HG02798 (cell line): ENCODE results near the gene TICAM2.
"Not testable (repeated sequence)": the region's sequence is repeated elsewhere in the genome, so short reads cannot be mapped to it uniquely, and the experiment has no call there.

Experiments
- ATAC-seq: cut with Tn5 transposase; IDR thresholded peaks from one replicate; pipeline ENCODE4 v1.9.1; 2021; ENCODE audit warnings: mild to moderate bottlenecking; ENCODE audit not compliant: unreplicated experiment, poor library complexity

The TICAM2 gene, protein sequence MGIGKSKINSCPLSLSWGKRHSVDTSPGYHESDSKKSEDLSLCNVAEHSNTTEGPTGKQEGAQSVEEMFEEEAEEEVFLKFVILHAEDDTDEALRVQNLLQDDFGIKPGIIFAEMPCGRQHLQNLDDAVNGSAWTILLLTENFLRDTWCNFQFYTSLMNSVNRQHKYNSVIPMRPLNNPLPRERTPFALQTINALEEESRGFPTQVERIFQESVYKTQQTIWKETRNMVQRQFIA

DNA sequence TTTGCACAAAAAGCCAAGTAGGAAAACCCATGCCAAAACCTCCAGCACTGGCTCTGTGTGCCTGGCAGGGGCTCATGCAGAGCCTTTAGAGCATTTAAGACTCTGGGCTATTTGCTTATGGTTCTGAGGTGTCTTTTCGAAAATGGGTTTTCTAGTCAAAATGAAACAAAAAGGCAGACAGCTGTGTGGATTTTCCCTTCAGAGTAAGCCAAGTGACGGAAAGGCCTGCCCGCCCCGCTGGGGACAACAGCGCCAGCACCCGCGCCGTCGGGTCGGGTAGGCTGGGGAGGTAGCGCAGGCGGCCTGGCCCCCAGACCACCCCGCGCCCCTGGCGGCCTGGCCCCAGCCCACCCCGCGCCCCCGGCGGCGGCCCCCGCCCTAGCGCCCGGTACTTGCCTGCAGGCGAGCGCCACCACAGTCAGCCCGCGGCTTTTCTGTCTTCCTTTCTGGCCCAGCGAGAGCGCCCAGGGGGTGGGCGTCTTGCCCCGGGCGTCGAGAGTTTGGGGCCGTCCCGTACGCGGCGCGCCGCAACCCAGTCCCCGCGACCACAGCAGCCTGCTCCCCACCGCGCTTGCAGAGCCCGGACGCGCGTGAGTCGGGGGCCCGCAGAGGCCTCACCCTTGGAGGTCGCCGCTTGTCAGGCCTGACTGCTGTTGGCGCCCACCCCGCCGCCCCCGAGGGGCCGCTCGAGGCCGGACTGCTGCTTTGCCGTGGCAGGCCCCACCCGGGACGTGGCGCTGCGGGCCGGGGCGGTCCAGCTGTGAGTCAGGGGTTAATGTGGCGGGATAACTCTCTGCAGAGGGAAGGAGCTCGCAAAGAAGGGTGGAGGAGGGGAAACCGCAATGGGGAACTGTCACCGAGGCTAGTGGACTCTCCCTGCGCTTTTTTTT, at the start of gene TICAM2:
TSS of gene TICAM2 (minus strand) at position 779 of the 890 bp plus-strand sequence. CDS start 21,223 bp downstream, outside the sequence.
- ATAC-seq: peak; percentile 81

DNA sequence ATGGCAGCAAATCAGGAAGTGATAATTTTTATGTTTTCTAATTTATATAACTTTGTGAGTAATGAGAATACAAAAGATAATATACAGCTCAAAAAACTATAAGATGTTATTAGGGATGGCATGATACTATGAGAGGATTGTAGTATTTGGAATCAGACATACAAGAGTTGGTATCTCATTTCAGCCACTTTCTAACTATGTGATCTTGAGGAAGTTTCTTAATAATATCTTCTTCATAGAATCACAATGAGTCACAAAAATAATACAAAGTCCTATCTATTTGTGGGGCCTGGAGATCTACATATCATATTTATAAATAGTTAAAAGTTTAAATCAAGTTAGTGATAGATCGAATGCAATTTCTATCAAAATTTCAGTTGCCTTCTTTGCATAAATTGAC, 47.3 kb upstream of the TICAM2 start:
- no peak for ATAC-seq

DNA sequence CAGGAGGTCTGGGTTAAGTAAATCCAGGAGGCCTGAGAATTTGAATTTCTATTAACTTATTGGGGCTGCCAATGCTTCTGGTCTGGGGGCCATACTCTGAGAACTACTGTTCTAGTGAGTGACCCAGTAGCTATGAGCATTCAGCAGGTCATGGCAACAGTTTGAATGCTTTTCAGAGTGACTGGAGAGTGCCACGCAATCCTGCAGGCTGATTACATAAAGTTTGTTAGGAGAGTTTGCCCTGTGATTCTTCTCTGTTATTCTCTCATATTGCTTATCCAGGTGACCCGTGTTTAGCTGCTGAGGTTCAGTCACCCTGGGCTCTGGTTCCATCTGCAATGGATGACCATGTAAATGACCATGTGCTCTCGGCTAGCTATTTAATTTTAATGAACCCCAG, 45.8 kb upstream of the TICAM2 start:
- ATAC-seq: no peak

DNA sequence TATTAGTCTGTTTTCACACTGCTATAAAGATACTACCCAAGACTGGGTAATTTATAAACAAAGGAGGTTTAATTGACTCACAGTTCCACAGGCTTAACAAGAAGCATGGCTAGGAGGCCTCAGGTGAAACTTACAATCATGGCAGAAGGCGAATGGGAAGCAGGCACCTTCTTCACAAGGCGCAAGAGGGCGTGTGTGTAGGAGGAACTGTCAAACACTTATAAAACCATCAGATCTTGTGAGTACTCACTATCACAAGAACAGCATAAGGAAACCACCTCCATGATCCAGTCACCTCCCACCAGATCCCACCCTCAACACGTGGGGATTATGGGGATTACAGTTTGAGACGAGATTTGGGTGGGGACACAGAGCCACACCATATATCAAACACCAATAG, 43.1 kb upstream of the TICAM2 start:
- not testable (repeated sequence) for ATAC-seq

DNA sequence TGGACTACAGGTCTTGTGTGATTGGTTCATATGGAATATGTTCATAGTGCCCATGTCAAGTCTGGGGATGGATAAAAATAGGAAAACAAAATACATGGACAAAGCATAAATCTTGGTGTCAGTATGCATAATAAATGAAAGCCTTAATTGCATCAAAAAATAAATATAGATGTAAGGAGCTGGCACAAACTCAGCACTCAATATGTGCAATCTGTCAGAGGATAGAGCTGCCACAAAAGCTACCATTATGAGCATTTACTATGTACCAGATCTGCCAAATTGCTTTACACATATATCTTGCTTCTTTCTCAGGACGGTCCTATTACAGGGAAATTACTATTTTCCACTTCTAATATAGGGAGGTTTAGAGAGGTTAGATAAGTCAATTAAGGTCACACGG, 41.8 kb upstream of the TICAM2 start:
- ATAC-seq: no peak

DNA sequence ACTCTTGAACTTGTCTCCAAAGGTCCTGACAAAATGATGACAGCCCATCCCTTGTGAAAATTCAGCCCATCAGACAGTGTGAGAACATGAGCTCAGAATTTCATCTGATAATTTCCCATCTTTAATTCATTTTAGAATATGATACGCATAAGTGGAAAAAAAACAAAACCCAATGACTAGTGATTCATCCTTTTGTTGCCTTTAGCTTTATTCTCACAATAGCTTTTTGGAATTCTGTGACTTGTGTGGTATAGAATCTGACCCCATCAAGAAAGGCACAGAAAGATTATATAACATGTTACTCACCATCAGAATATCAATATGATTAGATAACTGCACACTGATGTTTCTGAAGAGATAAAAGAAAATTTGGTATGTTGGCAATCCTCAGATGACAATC, 39.7 kb upstream of the TICAM2 start:
- no peak for ATAC-seq

DNA sequence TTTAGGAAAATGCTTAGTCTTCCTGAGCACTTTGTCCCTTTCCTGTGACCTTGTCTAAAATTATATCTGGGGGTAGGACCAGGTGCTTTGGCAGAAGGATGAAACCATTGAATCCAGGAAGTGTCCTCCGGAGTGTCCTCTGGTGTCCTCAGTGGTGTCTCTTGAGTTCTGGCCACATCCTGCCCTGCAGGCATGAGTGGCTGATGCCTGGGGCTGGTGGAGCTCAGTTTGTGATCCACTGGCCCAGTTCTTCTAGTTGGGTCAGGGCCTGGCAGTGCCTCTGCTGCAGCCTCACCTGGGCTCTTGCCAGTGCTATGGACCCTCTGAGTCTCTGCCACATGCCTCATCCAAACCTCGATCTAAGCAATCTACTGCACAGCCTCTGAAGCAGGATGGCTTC, 38.0 kb upstream of the TICAM2 start:
- no peak for ATAC-seq

DNA sequence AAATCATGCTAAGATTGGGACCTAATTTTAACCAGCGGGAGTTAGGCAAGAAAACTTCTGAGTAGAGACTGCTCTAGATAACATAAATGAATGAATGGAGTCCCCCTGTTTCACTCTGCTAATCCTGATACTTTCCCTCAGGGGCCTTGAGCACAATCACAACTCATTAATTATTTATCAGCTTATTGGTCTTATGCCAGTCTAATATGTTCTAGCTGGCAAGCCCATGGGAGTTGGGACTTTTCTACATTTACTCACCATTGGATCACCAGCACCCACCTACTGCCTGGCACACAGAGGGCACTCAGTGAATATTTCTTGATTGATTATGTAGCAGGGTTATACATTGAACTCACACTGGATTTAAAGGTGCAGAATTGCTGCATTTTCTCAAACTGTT, 37.1 kb upstream of the TICAM2 start:
- no peak for ATAC-seq

DNA sequence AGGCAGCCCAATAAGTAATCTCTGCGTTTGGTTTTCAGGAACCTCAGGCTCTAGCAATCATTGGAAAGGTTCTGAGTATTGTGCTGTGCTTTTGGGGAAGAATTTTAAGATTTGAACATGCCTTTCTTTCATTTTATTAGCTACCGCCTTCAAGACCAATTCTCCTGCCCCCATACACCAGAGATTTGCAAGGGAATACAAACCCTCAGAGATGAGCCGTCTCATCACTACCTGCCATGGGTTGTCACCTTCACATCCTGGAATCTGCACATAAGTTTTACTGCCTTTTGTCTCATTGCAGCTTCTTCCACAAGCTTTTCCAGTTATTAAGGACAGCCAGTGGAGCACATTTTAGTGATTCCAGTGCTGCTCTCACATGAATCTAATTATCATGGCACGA, 35.2 kb upstream of the TICAM2 start:
- ATAC-seq: no peak

DNA sequence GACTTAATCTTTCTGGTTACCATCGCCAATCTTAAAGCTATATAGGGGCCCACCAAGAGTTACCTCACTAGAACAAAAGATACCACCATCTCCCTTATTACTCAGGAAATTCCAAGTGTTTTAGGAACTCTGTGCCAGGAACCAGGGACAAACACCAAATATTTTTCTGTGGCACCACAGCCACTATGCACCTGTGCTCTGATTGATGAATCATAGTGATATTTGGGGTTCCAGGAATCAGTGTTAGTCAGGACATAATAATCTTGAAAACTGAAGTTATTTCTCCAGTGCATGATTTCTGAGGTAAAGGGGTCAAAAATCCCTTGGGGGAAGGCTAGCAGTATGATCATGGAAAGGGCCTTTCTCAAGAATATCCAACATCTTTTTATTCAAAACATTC, 33.7 kb upstream of the TICAM2 start:
- no peak for ATAC-seq

DNA sequence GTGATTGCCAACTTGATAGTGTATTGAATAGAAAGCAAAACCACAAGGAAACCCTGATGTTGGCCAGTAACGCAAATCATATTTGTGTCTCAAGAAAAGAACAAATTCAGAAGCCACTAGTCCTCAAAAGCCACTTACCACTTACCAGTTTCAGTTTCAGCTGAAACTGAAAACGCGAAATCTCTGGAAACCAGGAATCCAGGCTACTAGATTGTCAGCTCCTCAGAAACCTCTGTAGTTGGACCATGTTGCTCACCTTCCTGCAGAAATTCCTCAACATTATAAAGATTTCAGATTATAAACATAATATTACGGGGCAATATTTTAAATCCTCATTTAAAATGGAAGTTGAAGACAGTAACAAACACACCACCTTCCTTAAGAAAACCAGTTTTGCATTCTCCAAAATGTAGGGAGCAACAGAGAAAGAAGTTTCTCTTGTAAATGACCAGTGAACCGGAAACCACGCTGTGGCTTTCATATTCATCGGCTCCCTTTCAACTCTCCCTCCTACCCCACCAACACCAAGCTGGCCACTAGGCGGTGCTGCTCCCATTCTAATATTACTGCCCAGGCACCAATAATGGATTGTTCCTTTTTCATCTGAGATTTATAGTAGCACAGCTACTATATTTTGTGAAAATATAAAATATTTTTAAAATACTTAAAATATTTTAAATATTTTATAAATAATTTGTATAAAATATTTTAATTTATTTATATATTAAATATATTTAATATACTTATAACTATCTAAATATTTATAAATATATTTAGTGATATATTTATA, 32.3 kb upstream of the TICAM2 start:
- peak; percentile 82 for ATAC-seq

DNA sequence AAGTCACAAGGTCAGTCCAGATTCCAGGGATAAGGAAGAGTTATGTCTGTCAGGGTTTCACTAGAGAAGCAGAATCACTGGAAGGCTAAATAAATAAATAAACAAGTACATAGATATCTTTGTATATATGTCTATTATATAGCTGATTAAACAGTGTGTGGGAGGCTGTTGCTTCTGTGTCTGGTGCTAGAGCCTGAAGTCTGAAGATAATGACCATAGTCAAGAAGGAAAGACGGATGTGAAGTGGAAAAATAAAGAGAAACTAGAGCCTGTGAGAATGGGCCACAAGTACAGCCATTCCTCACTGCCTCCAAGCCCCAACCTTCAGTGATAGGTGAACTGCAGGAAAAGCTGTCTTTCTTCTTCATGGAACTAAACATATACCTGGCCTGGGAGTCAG, 27.6 kb upstream of the TICAM2 start:
- ATAC-seq: no peak

DNA sequence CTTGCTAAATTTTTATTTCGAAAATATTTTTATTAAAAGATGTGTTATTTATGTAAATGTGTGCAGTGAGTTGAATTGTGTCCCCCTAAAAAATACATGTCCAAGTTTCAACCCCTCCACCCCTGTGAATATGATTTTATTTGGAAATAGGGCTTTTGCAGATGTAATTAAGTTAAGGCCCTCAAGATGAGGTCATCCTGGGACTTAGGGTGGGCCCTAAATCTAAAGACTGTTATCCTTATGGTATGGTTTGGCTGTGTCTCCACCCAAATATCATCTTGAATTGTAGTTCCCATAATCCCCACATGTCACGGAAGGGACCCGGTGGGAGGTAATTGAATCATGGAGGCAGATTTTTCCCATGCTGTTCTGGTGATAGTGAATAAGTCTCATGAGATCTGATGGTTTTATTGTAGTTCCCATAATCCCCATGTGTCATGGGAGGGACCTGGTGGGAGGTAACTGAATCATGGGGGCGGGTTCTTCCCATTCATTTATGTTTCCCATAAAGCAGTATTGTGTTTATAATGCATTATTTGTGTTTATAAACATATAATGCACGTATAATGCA, 25.1 kb upstream of the TICAM2 start:
- ATAC-seq: no peak

DNA sequence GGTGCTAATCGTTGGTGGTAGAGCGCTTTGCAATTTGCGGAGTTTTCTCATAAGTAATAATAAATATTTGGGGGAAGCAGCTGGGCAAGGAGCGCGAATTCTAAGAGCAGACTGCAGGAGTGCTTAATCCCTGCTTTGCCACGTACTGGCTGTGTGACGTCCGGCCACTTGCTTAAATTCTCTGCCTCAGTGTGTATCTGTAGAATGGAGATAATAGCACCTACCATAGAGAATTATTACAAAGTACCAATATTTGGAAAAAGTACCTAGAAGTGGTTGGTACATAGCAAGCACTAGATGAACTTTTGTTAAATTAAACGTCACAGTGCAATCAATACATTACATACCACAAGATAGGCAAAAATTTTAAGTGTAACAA, 24.2 kb upstream of the TICAM2 start:
- peak; percentile 29 for ATAC-seq

DNA sequence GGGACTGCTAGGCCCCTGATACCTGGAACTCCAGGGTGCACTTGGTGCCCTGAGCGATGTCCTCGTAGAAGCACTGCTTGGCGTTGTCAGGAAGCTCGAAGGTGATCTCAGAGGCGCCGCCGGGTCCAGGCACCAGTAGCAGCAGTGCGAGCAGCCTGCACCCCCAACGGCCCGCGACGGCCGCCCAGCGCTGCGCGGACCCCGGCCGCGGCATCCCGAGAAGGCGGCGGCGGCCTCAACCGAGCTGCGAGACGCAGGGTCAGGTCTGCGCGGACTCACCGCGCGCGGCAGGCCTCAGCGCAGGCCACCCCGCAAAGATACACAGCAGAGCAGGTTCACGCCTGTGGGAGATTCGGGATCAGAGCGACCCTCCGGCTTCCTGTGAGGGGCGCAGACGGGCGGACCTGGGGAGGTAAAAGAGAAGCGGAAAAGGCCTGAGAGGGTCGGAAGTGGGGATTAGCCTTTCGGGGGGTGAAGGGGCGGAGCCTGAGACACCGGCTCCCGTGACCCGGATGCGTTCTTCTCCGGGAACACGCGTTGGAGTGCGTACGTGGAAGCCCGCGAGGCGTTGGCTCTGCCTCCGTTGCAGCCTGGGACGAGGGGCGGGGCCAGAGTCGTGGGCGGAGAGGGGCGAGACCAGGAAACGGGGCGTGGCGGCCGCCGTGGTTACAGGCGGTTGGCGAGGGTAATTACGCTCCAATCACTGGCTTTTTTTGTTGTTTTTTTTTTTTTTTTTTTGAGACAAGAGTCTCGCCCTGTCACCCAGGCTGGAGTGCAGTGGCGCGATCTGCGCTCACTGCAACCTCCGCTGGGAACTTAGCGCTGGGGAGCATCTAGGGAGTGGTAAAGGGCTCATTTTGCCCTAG, 23.5 kb upstream of the TICAM2 start, which contains the start of gene TMED7:
TSS of gene TMED7 (minus strand) at position 458 of the 866 bp plus-strand sequence. CDS start at position 214, 244 bp downstream.
- ATAC-seq: peak; percentile 94

DNA sequence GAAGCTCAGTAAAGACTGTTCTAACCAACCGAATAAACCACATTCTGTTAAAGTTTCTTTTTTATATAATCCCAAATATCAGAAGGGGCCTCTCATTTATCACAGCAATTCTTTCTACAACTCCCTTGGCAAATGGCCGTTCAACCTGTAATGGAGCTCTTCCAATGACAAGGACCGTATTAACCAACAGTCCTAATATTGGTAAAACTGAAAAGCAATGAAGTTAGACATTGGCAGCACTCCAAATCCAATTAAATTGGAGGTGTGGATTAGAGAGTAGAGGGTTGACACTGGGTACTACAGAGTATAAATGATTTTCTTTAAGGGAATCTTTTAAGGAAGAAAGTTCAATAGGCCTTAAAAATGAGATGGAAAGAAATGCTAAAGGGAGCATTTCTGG, 22.7 kb upstream of the TICAM2 start:
- ATAC-seq: no peak

DNA sequence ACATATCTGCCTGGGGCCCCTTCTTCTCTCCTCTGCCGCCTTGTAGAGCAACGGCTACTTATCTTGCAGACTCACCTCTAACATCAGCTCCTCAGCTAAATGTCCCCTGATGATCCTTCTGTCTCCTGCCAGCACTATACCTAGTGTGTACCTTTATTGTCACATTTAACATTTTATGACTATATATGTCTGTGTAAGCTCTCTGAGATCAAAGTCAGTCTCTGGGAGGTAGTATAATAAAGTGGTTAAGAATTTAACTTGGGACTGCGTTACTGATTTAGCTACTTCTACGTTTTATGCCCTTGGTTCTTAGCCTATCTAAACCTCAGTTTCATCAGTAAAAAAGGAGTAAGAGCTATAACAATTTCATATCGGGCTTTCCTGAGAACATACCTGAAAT, 21.4 kb upstream of the TICAM2 start:
- no peak for ATAC-seq

DNA sequence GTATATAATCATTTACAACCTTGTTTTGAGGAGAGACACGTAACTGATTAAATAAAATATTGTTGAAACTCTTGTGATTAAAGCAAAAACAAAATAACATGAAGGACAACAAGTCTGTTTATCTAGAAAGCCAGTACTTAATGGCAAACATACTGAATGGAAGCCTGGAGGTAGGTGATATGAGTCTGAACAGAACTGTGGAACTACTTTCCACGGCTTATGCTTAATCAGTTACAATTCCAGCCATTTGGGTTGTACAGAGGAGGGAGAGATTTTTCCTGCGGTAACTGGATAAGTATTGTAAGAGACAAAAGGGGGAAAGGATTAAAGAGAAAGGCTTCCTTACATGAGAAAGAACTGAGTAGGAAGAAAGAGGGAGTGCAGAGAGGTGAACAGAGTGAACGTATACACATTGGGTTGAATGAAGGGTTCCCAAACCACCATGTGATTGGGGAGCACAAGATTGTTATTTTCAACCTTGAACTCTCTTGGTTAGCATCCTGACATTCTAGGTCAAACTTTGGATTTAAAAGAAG, 19.2 kb upstream of the TICAM2 start:
- no peak for ATAC-seq

DNA sequence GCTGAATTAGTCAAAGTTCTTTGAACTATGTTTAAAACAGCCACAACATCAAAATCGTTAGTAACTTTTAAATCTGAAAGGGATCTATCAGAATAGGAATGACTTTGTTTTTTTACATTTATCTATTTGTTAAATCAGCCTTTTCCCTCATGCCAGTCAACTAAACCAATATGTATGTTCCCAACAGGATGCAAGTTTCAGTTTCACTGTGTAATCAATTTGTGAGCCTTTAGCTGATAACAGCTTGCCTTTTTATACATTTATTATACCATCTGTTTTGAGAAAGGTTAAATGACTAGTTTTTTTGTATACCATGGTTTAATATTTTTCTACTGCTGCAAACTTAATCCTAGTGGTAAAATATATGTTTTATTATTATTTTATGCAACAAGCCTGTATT, 14.6 kb upstream of the TICAM2 start:
- no peak for ATAC-seq
